Fibroblast of upper back skin (primary cell): Measurements from ENCODE around the gene GNAI1.
A peak's percentile ranks its signal among the peaks of the same experiment; 100 is the strongest.

Experiments
- DNase-seq: peaks from one replicate; pipeline ENCODE4 v3.0.0-alpha.2; 2013

The GNAI1 gene

GRCh38 chr7:80165177-80165576 lies 30.5 kb downstream of the GNAI1 start:
- DNase-seq = no peak

- DNase-seq = no peak
Measured at GRCh38 chr7:80170445-80170844, 35.8 kb downstream of the GNAI1 start.

- no peak for DNase-seq
Measured at GRCh38 chr7:80172387-80172786, 37.8 kb downstream of the GNAI1 start.

GRCh38 chr7:80175744-80176143 lies 41.1 kb downstream of the GNAI1 start:
- DNase-seq = no peak

- no peak for DNase-seq
Measured at GRCh38 chr7:80181411-80181810, 46.8 kb downstream of the GNAI1 start.

- DNase-seq = peak; percentile 28
Measured at GRCh38 chr7:80182630-80183276, 48.1 kb downstream of the GNAI1 start.

GRCh38 chr7:80183351-80183750 lies 48.7 kb downstream of the GNAI1 start:
- DNase-seq = no peak

GRCh38 chr7:80183900-80184685 lies 49.5 kb downstream of the GNAI1 start:
- no peak for DNase-seq

- no peak for DNase-seq
Measured at GRCh38 chr7:80184693-80185092, 50.1 kb downstream of the GNAI1 start.

- DNase-seq = no peak
Measured at GRCh38 chr7:80185571-80185970, 50.9 kb downstream of the GNAI1 start.

GRCh38 chr7:80186721-80187120 lies 52.1 kb downstream of the GNAI1 start:
- DNase-seq = no peak

- no peak for DNase-seq
Measured at GRCh38 chr7:80187279-80187678, 52.6 kb downstream of the GNAI1 start.

- DNase-seq = no peak
Measured at GRCh38 chr7:80187727-80188126, 53.1 kb downstream of the GNAI1 start.

- no peak for DNase-seq
Measured at GRCh38 chr7:80189638-80190037, 55.0 kb downstream of the GNAI1 start.

GRCh38 chr7:80197627-80198026 lies 63.0 kb downstream of the GNAI1 start:
- DNase-seq = no peak

GRCh38 chr7:80199051-80199450 lies 64.4 kb downstream of the GNAI1 start:
- no peak for DNase-seq

GRCh38 chr7:80204454-80204853 lies 69.8 kb downstream of the GNAI1 start:
- DNase-seq = no peak

GRCh38 chr7:80204919-80205318 lies 70.3 kb downstream of the GNAI1 start:
- no peak for DNase-seq

GRCh38 chr7:80206763-80207162 lies 72.1 kb downstream of the GNAI1 start:
- DNase-seq = no peak

GRCh38 chr7:80207501-80207900 lies 72.9 kb downstream of the GNAI1 start:
- DNase-seq = no peak

GRCh38 chr7:80208700-80209099 lies 74.1 kb downstream of the GNAI1 start:
- DNase-seq = no peak

- DNase-seq = no peak
Measured at GRCh38 chr7:80210400-80210799, 75.8 kb downstream of the GNAI1 start.

GRCh38 chr7:80213814-80214213 lies 79.2 kb downstream of the GNAI1 start:
- no peak for DNase-seq

GRCh38 chr7:80215734-80216133 lies 81.1 kb downstream of the GNAI1 start:
- no peak for DNase-seq
